MM.1S (cell line): ENCODE measurements around the gene SLC35A1.

ENCODE experiments used
- DNase-seq: peaks from one replicate; pipeline ENCODE4 v3.0.0-alpha.2; 2015
- H2AFZ ChIP-seq: fragments of 300-600 bp; sonication (generic); 2 replicates; pipeline ENCODE4 v1.6.0; 2016; ENCODE audit warnings: antibody characterized with exemption, low read length
- H3F3A ChIP-seq: fragments of 300-600 bp; sonication (generic); 2 replicates; pipeline ENCODE4 v1.6.1; 2016; ENCODE audit warnings: mild to moderate bottlenecking, antibody characterized with exemption, low read length, moderate library complexity, mixed read lengths; ENCODE audit not compliant: insufficient read depth
- H3K27ac ChIP-seq: fragments of 300-600 bp; sonication (generic); 2 replicates; pipeline ENCODE4 v1.5.1; 2016; ENCODE audit warnings: mild to moderate bottlenecking, low read length
- H3K27me3 ChIP-seq: fragments of 300-600 bp; sonication (generic); replicated peaks from 2 replicates; pipeline ENCODE4 v1.6.0; 2016; ENCODE audit warnings: low read length; ENCODE audit not compliant: insufficient read depth
- H3K36me3 ChIP-seq: fragments of 300-600 bp; sonication (generic); replicated peaks from 2 replicates; pipeline ENCODE4 v1.6.1; 2016; ENCODE audit warnings: mild to moderate bottlenecking, low read length, mixed read lengths; ENCODE audit not compliant: insufficient read depth
- H3K4me1 ChIP-seq: fragments of 300-600 bp; sonication (generic); 2 replicates; pipeline ENCODE4 v1.6.1; 2016; ENCODE audit warnings: low read length, mixed read lengths
- H3K4me2 ChIP-seq: fragments of 300-600 bp; sonication (generic); 2 replicates; pipeline ENCODE4 v1.6.0; 2016; ENCODE audit warnings: low read depth, low read length
- H3K4me3 ChIP-seq: fragments of 300-600 bp; sonication (generic); 2 replicates; pipeline ENCODE4 v1.5.1; 2016; ENCODE audit warnings: low read length, mixed read lengths
- H3K79me2 ChIP-seq: fragments of 300-600 bp; sonication (generic); 2 replicates; pipeline ENCODE4 v1.6.1; 2016; ENCODE audit warnings: mixed run types, low read length, mixed read lengths
- H3K9ac ChIP-seq: fragments of 300-600 bp; sonication (generic); 2 replicates; pipeline ENCODE4 v1.6.1; 2016; ENCODE audit warnings: low read length, mixed read lengths
- H3K9me2 ChIP-seq: fragments of 300-600 bp; sonication (generic); replicated peaks from 2 replicates; pipeline ENCODE4 v1.6.1; 2016; ENCODE audit warnings: mild to moderate bottlenecking, low read length, mixed read lengths; ENCODE audit not compliant: insufficient read depth
- H3K9me3 ChIP-seq: fragments of 300-600 bp; sonication (generic); replicated peaks from 2 replicates; pipeline ENCODE4 v1.6.1; 2016; ENCODE audit warnings: mild to moderate bottlenecking, low read length, mixed read lengths; ENCODE audit not compliant: insufficient read depth
- H4K20me1 ChIP-seq: fragments of 300-600 bp; sonication (generic); 2 replicates; pipeline ENCODE4 v1.6.1; 2016; ENCODE audit warnings: mild to moderate bottlenecking, low read length, moderate library complexity, mixed read lengths; ENCODE audit not compliant: insufficient read depth
- CTCF ChIP-seq: fragments of 300-600 bp; sonication (generic); IDR thresholded peaks from 2 replicates; pipeline ENCODE4 v1.5.1; 2016; ENCODE audit warnings: antibody characterized with exemption, low read length, mixed read lengths
- EZH2 ChIP-seq: fragments of 300-600 bp; sonication (generic); optimal IDR thresholded peaks from 2 replicates; pipeline ENCODE3; 2017; ENCODE audit warnings: low read depth, mild to moderate bottlenecking, antibody characterized with exemption, low read length, mixed read lengths
- EZH2phosphoT487 ChIP-seq: fragments of 300-600 bp; sonication (generic); IDR thresholded peaks from 2 replicates; pipeline ENCODE4 v1.6.1; 2018; ENCODE audit warnings: antibody characterized with exemption, low read length

Gene SLC35A1

GRCh38 chr6:87501809-87502572 is 29.2 kb downstream of the SLC35A1 start:
- no peaks in the 10 kb centered on the region for H3K27me3 ChIP-seq
- H3K36me3 ChIP-seq = no peaks in the 10 kb centered on the region
- no peak for DNase-seq
- no peaks in the 10 kb centered on the region for H4K20me1 ChIP-seq
- H3K4me3 ChIP-seq = no peak overlapping the region
- H3K27ac ChIP-seq = no peak overlapping the region
- no peak overlapping the region for H2AFZ ChIP-seq
- H3K4me1 ChIP-seq = no peaks in the 10 kb centered on the region
- no peak for TF ChIP-seq CTCF
- TF ChIP-seq EZH2phosphoT487 = no peak
- TF ChIP-seq EZH2 = no peak
- no peaks in the 10 kb centered on the region for H3K9me2 ChIP-seq
- no peaks in the 10 kb centered on the region for H3K79me2 ChIP-seq
- H3K4me2 ChIP-seq = no peak overlapping the region
- no peaks in the 10 kb centered on the region for H3F3A ChIP-seq
- no peak overlapping the region for H3K9ac ChIP-seq
- H3K9me3 ChIP-seq = no peaks in the 10 kb centered on the region

- Histone ChIP-seq H3K79me2 (no peaks in the 10 kb centered on the region), H3F3A (no peaks in the 10 kb centered on the region), H3K9me2 (no peaks in the 10 kb centered on the region), H3K36me3 (no peaks in the 10 kb centered on the region; the same call in 1 of the 2 replicates), H3K27ac (no peak overlapping the region), H2AFZ (no peak overlapping the region), H3K4me3 (no peak overlapping the region), H3K9me3 (no peaks in the 10 kb centered on the region), H3K27me3 (no peaks in the 10 kb centered on the region), H3K9ac (no peak overlapping the region), H4K20me1 (no peaks in the 10 kb centered on the region), H3K4me2 (no peak overlapping the region), H3K4me1 (no peaks in the 10 kb centered on the region)
- TF ChIP-seq EZH2phosphoT487 (no peak), EZH2 (no peak), CTCF (no peak)
- DNase-seq = no peak
These were observed 31.7 kb downstream of the SLC35A1 start for GRCh38 chr6:87504441-87504840.

DNA sequence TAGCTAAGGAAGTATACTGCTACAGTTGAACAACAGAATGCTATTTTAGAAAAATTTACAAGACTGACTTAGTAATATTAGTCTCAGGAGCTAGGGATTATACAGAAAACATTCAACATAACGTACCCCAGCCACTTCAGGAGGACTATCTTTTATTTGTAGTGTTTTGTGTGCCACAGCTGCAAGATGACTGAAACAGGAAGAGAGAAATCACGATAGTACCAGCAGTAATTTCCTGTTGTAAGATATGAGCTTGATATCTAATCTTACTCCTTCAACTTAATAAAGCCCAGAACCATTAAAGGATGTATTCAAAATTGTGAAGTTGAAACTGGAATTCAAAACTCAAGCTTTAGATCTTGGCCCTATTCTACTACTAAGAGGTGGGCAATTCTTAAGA is 42.1 kb downstream of the SLC35A1 start:
- TF ChIP-seq CTCF = no peak
- TF ChIP-seq EZH2 = no peak
- Histone ChIP-seq H3K79me2 (no peaks in the 10 kb centered on the region), H3K4me2 (no peak overlapping the region), H2AFZ (no peak overlapping the region), H3K27ac (no peak overlapping the region), H4K20me1 (no peaks in the 10 kb centered on the region), H3K9me3 (no peaks in the 10 kb centered on the region), H3K27me3 (no peaks in the 10 kb centered on the region), H3K36me3 (peaks cover 4% of the 10 kb centered on the region; the same call in 1 of the 2 replicates), H3K4me1 (no peaks in the 10 kb centered on the region), H3K4me3 (no peak overlapping the region), H3K9ac (no peak overlapping the region), H3F3A (no peaks in the 10 kb centered on the region), H3K9me2 (no peaks in the 10 kb centered on the region)
- no peak for DNase-seq
